Dermis blood vessel endothelial cell (primary cell): ENCODE data around the gene GPAT3. TPM values are rescaled to one million over a fixed set of nuclear protein-coding genes. Genes with fewer than 3 reads are reported as not detected.
"Not testable (repeated sequence)": the region's sequence is repeated elsewhere in the genome, so short reads cannot be mapped to it uniquely, and the experiment has no call there.

Source experiments
- DNase-seq: peaks from one replicate; pipeline ENCODE4 v3.0.0; 2010
- total RNA-seq: library from RNA; depleted of rRNA; stranded (reverse); fragments of >200 nt; gene quantifications from 2 replicates; pipeline ENCODE4 v1.2.3, GENCODE V29; 2014

The GPAT3 gene
- total RNA-seq, 1 donor from 2014 or later, result 14.8 TPM

- no peak for DNase-seq
These were observed 17.0 kb downstream of the GPAT3 start for GRCh38 chr4:83552924-83553323.

- no peak for DNase-seq
These were observed 20.2 kb downstream of the GPAT3 start for GRCh38 chr4:83556006-83556707.

- DNase-seq, result no peak
These were observed 20.9 kb downstream of the GPAT3 start for GRCh38 chr4:83556816-83557215.

- DNase-seq, result no peak
These were observed 22.2 kb downstream of the GPAT3 start for GRCh38 chr4:83558059-83558653.

GRCh38 chr4:83558680-83559079, 22.8 kb downstream of the GPAT3 start:
- DNase-seq, result no peak

- no peak for DNase-seq
These were observed 24.6 kb downstream of the GPAT3 start for GRCh38 chr4:83560523-83560922.

- DNase-seq, result peak; percentile 37
These were observed 25.5 kb downstream of the GPAT3 start for GRCh38 chr4:83561381-83561780.

GRCh38 chr4:83563998-83564397, 28.1 kb downstream of the GPAT3 start:
- DNase-seq, result no peak

- no peak for DNase-seq
These were observed 32.2 kb downstream of the GPAT3 start for GRCh38 chr4:83568062-83568461.

- no peak for DNase-seq
These were observed 33.5 kb downstream of the GPAT3 start for GRCh38 chr4:83569429-83569828.

GRCh38 chr4:83569987-83570386, 34.1 kb downstream of the GPAT3 start:
- DNase-seq, result no peak

GRCh38 chr4:83572848-83573247, 36.9 kb downstream of the GPAT3 start:
- DNase-seq, result no peak

GRCh38 chr4:83574247-83574646, 38.3 kb downstream of the GPAT3 start:
- DNase-seq, result no peak

- DNase-seq, result not testable (repeated sequence)
These were observed 40.3 kb downstream of the GPAT3 start for GRCh38 chr4:83576237-83576636.

GRCh38 chr4:83581411-83582288, 45.7 kb downstream of the GPAT3 start:
- DNase-seq, result no peak

GRCh38 chr4:83582289-83582785, 46.4 kb downstream of the GPAT3 start:
- peak; percentile 46 for DNase-seq

GRCh38 chr4:83585982-83586508, 50.1 kb downstream of the GPAT3 start:
- DNase-seq, result no peak

GRCh38 chr4:83589279-83589678, 53.4 kb downstream of the GPAT3 start:
- no peak for DNase-seq

GRCh38 chr4:83591056-83591455, 55.1 kb downstream of the GPAT3 start:
- no peak for DNase-seq

GRCh38 chr4:83591730-83592129, 55.8 kb downstream of the GPAT3 start:
- DNase-seq, result no peak

GRCh38 chr4:83599183-83599582, 63.3 kb downstream of the GPAT3 start:
- DNase-seq, result peak; percentile 27

- no peak for DNase-seq
These were observed 67.2 kb downstream of the GPAT3 start for GRCh38 chr4:83603129-83603528.

- DNase-seq, result no peak
These were observed 68.4 kb downstream of the GPAT3 start for GRCh38 chr4:83604321-83604720.
